GM18507 (cell line): ENCODE measurements around the gene NTSR1.

ENCODE experiments used
- DNase-seq: peaks from one replicate; pipeline ENCODE4 v3.0.0; 2011; ENCODE audit warnings: low read depth; ENCODE audit not compliant: insufficient read length; ENCODE audit errors: extremely low spot score
- FAIRE-seq: peaks from 2 replicates; lab custom pipeline; 2011; peaks lifted over from hg19 to GRCh38; lab: Jason Lieb, UNC

The NTSR1 gene

DNA sequence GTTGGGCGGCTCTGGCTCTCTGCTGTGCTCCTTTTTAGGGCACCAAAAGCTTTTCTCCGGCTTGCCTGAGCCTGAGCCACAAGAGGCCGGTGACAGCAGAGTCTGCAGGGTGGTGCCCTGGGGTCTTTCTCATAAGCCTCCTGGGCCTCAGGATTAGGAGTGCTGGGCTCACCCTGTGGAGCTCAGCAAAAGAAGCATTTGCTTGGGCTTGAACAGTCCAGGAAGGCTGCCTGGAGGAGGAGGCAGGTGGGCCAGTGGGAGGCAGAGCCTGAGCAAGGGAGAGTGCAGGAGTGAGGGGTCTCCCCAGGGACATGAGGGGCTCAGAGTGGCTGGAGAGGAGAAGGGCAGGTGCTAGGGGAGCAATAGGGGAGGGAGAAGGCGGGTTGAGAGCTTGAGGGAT lies 54.8 kb downstream of the NTSR1 start:
- no peak for DNase-seq
- FAIRE-seq, result no peak

- no peak for FAIRE-seq
- DNase-seq, result no peak
These were observed 55.7 kb downstream of the NTSR1 start for GRCh38 chr20:62764156-62764935.

- no peak for DNase-seq
These were observed 56.4 kb downstream of the NTSR1 start for GRCh38 chr20:62765021-62765420.

GRCh38 chr20:62765432-62766070 lies 56.9 kb downstream of the NTSR1 start:
- DNase-seq, result no peak
- no peak for FAIRE-seq

More at GRCh38 chr20:62765021-62765420, 56.4 kb downstream of the NTSR1 start:
- FAIRE-seq, result no peak

DNA sequence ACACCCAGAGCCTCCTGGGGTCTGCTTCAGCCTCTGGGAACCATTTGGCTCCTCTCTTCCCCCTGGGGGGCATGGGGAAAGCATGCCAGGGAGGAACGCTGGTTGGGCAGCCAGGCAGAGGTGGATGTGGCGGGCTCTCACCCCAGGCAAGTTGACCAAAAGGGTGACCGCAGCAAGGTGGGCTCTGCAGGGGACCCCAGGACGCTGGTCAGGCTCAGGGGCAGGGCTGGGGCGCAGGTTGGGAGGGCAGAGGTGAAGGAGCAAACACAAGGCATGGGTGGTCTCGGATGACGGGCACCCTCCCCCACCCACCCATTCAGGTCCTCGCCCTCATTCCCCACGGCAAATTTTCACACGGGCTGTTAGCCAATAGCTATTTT lies 57.4 kb downstream of the NTSR1 start:
- DNase-seq, result no peak
- FAIRE-seq, result no peak

- DNase-seq (no peak), FAIRE-seq (no peak)
These were observed 58.1 kb downstream of the NTSR1 start for GRCh38 chr20:62766716-62767115.

DNA sequence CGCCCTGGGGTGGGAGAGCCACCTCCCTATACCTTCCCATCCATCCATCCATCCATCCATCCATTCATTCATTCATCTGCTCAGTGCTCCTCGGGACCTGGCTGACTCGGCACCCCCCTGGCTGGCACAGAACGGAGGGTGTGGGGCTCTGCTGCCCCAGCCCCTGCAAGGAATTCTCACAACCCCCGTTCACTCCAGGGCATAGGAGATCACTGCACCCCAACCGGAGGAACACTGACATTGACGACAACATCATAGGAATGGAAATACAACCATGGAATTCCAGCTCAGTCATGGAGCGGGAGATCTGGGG lies 59.6 kb downstream of the NTSR1 start:
- no peak for DNase-seq
- FAIRE-seq, result no peak

- DNase-seq (no peak), FAIRE-seq (no peak)
These were observed 60.1 kb downstream of the NTSR1 start for GRCh38 chr20:62768551-62769287.

DNA sequence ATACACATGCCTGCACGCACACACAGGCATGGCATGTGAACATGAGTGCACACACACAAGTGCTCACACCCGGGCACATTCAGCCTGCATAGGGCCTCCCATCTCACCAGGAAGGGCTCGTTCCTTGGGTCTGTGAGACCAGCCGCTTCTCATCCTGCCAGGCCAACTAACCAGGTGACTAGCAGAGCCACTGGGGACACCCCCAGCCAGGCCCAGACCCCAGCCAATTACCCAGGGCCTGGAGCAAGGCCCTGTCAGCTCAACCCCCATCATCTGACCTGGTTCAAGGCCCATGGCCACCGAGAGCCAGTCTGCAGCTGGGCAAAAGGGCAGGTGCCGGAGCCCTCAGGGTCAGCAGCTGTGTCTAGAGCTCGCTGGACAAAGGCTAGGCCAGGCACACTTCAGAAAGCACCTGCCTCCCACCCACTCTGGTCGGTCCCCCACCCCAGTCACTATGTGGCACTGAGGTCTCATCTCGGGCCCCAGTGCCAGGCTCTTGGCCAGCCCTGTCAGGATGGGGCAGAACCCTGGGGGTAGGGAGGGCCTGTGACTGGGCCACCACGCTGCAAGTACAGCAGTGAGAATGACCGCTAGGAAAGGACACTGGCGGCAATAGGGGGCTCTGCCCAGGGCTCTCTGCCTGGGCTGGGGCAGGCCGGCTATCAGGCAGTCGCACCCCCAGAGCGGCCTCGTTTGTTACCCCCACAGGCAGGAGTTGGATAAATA lies 60.9 kb downstream of the NTSR1 start:
- FAIRE-seq (no peak), DNase-seq (no peak)

DNA sequence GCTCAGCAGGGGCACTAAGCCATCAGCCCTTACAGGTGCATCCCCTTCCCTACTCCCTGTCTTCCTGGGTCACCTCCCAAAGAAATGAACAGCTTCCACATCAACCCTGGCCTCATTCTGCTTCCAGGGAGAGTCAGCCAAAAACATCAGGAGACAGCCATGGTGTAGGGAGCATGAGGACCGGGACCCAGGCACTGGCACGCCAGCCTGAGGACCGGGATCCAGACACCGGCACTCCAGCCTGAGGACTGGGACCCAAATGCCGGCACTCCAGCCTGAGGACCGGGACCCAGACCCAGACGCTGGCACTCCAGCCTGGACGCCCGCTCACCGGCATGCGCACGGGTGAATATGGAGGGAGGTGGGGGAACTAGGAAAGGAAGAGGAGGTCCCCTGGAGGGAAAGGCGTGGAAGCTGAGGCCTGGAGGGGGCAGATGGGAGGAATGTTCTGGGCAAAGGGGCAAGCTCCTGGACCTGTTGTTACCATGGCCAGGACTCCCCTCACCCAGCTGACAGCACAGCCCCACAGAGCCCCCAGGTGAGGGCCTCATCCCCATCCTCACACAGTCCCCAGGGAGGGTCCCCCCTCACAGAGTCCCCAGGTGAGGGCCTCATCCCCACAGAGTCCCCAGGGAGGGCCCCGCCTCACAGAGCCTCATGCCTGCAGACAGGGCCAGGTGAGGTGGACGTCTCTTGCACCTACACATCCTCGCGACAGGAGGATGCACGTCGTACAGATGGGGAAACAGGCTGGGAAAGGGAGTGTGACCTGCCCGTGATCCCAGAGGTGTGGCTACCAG lies 61.7 kb downstream of the NTSR1 start:
- FAIRE-seq (no peak), DNase-seq (no peak)

GRCh38 chr20:62770916-62771315 lies 62.3 kb downstream of the NTSR1 start:
- FAIRE-seq (no peak), DNase-seq (no peak)

GRCh38 chr20:62771396-62772102 lies 62.9 kb downstream of the NTSR1 start:
- FAIRE-seq, result no peak
- DNase-seq, result no peak

- FAIRE-seq, result no peak
These were observed 63.5 kb downstream of the NTSR1 start for GRCh38 chr20:62772103-62772611.

GRCh38 chr20:62772619-62772989 lies 64.0 kb downstream of the NTSR1 start:
- DNase-seq (no peak), FAIRE-seq (no peak)

More at GRCh38 chr20:62772103-62772611, 63.5 kb downstream of the NTSR1 start:
- DNase-seq, result no peak

- DNase-seq (no peak), FAIRE-seq (no peak)
These were observed 64.6 kb downstream of the NTSR1 start for GRCh38 chr20:62772990-62773844.

DNA sequence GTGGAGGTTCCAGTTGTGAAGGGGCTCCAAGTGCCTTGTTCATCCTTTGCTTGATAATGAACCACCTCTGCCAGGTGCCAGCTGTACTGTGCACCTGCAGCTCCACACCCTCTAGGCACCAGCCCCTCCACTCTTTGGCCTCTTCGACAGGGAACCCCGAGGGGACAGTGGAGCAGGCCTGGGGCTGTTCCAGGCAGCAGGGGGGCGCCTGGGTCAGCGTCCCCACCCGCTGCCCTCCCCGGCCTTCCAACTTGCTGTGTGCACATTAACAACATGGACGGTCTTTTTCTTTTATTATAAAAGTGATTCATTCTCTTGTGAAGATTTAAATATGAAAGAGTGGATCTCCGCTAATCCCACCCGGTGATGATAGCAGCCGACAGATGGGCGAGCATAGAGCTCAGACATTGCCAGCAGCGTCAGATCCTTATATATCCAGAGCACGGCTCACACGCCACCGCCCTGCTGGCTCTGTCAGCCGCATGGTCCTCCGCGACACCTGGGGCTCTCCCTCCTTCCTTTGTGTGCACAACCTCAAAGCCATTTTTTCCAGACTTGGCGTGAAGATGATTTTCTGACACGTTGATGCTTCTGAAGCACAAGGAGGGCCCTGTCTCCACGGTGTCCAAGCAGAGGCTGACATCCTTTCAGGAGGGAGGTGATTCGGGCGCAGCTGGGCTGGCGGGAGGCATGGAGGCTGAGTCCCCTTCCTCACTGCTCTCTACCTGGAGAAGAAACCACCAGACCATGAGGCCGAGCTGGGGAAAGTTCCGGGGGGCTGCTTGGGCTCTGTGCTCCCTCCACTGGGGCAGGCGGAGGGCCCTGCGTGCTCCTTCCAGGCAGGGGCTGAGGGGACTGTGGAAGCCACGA lies 65.4 kb downstream of the NTSR1 start:
- DNase-seq (no peak), FAIRE-seq (no peak)

GRCh38 chr20:62774762-62775161 lies 66.1 kb downstream of the NTSR1 start:
- DNase-seq, result no peak
- no peak for FAIRE-seq
